HEK293 (cell line): ENCODE results near the gene RASD1.
A peak's percentile ranks its signal among the peaks of the same experiment; 100 is the strongest.

ENCODE experiments used
- CTCF ChIA-PET: fragments of 350-600 bp; formaldehyde crosslinking; extraction: SDS; loops from one replicate; lab custom pipeline; 2021; ENCODE audit warnings: antibody characterized with exemption; lab: Yijun Ruan, JAX
- POLR2A ChIA-PET: fragments of 300-600 bp; formaldehyde crosslinking; extraction: SDS; loops from one replicate; lab custom pipeline; 2020; ENCODE audit warnings: antibody characterized with exemption, inconsistent platforms; lab: Yijun Ruan, JAX
- H3K27ac ChIP-seq: fragments of 200-500 bp; sonication (Bioruptor generic); 2 replicates; pipeline ENCODE4 v1.5.1; 2014; ENCODE audit warnings: low read depth, low read length, control low read depth, inconsistent platforms; ENCODE audit errors: extremely low read depth
- H3K36me3 ChIP-seq, 2 experiments: fragments of 200-500 bp in 1 of 2; sonication (Bioruptor generic) in 1 of 2; 1 replicate in 1 of 2; 2 replicates in 1 of 2; pipeline ENCODE4 v1.5.1; 2014 to 2017; ENCODE audit warnings: inconsistent platforms in 2 of 2, low read length in 2 of 2; ENCODE audit not compliant: control insufficient read depth in 2 of 2, insufficient read depth in 1 of 2
- H3K4me1 ChIP-seq: fragments of 200-500 bp; sonication (Bioruptor generic); 2 replicates; pipeline ENCODE4 v1.5.1; 2014; ENCODE audit warnings: mild to moderate bottlenecking, low read length, inconsistent platforms; ENCODE audit not compliant: control insufficient read depth, insufficient read depth
- H3K4me3 ChIP-seq: 2 replicates; pipeline ENCODE4 v1.5.1; 2011; ENCODE audit warnings: low read depth, mild to moderate bottlenecking, control low read depth, low read length, moderate library complexity
- H3K9me3 ChIP-seq: fragments of 200-500 bp; sonication (Bioruptor generic); 2 replicates; pipeline ENCODE4 v1.5.1; 2014; ENCODE audit warnings: low read depth, low read length, inconsistent platforms; ENCODE audit not compliant: control insufficient read depth, insufficient read depth
- ELK4 ChIP-seq: IDR thresholded peaks from 2 replicates; pipeline ENCODE4 v1.6.1; 2011; ENCODE audit warnings: mild to moderate bottlenecking, low read depth, low read length, borderline replicate concordance
- GLI2 ChIP-seq: fragments of 450-650 bp; formaldehyde crosslinking; IDR thresholded peaks from 2 replicates; pipeline ENCODE4; 2017; ENCODE audit warnings: missing biosample characterization, missing genetic modification characterization, low read depth, borderline replicate concordance
- HOXC10 ChIP-seq: sonication (generic); formaldehyde crosslinking; IDR thresholded peaks from 2 replicates; pipeline ENCODE4 v1.8.1; 2023; ENCODE audit warnings: mild to moderate bottlenecking, missing genetic modification reagents
- PBX3 ChIP-seq: sonication (generic); formaldehyde crosslinking; IDR thresholded peaks from 2 replicates; pipeline ENCODE4 v1.8.1; 2022; ENCODE audit warnings: mild to moderate bottlenecking, moderate library complexity, missing genetic modification reagents
- SCRT1 ChIP-seq: fragments of 450-650 bp; formaldehyde crosslinking; IDR thresholded peaks from 2 replicates; pipeline ENCODE4 v1.5.1; 2016; ENCODE audit warnings: missing biosample characterization, missing genetic modification characterization, borderline replicate concordance
- SP3 ChIP-seq: fragments of 450-650 bp; formaldehyde crosslinking; IDR thresholded peaks from 2 replicates; pipeline ENCODE4 v1.5.1; 2016; ENCODE audit warnings: missing biosample characterization, missing genetic modification characterization
- SP7 ChIP-seq: fragments of 450-650 bp; formaldehyde crosslinking; IDR thresholded peaks from 2 replicates; pipeline ENCODE4 v1.5.1; 2016; ENCODE audit warnings: missing biosample characterization, missing genetic modification characterization
- ZBTB1 ChIP-seq: fragments of 450-650 bp; formaldehyde crosslinking; IDR thresholded peaks from 2 replicates; pipeline ENCODE4 v1.5.1; 2016; ENCODE audit warnings: missing biosample characterization, missing genetic modification characterization
- ZBTB11 ChIP-seq: fragments of 450-650 bp; formaldehyde crosslinking; conservative IDR thresholded peaks from 2 replicates; pipeline ENCODE4 v1.5.1; 2016; ENCODE audit warnings: low read depth, missing biosample characterization, missing genetic modification characterization
- ZBTB17 ChIP-seq: fragments of 450-650 bp; formaldehyde crosslinking; IDR thresholded peaks from 2 replicates; pipeline ENCODE4 v1.5.1; 2016; ENCODE audit warnings: missing biosample characterization, missing genetic modification characterization
- ZFP3 ChIP-seq: fragments of 450-650 bp; formaldehyde crosslinking; IDR thresholded peaks from 2 replicates; pipeline ENCODE4 v1.5.1; 2016; ENCODE audit warnings: low read depth, missing biosample characterization, missing genetic modification characterization
- ZNF24 ChIP-seq: fragments of 450-650 bp; formaldehyde crosslinking; IDR thresholded peaks from 2 replicates; pipeline ENCODE4 v1.5.1; 2016; ENCODE audit warnings: missing biosample characterization, missing genetic modification characterization
- ZNF248 ChIP-seq: fragments of 450-650 bp; formaldehyde crosslinking; IDR thresholded peaks from 2 replicates; pipeline ENCODE4 v1.5.1; 2017; ENCODE audit warnings: missing biosample characterization, missing genetic modification characterization
- ZNF324 ChIP-seq: fragments of 450-650 bp; formaldehyde crosslinking; IDR thresholded peaks from 2 replicates; pipeline ENCODE4 v1.5.1; 2016; ENCODE audit warnings: missing biosample characterization, missing genetic modification characterization
- ZNF529 ChIP-seq: fragments of 450-650 bp; formaldehyde crosslinking; IDR thresholded peaks from 2 replicates; pipeline ENCODE4 v1.5.1; 2017; ENCODE audit warnings: missing genetic modification characterization, missing biosample characterization; ENCODE audit not compliant: insufficient replicate concordance
- ZNF548 ChIP-seq: fragments of 450-650 bp; formaldehyde crosslinking; IDR thresholded peaks from 2 replicates; pipeline ENCODE4 v1.5.1; 2016; ENCODE audit warnings: missing biosample characterization, missing genetic modification characterization
- ZNF555 ChIP-seq: fragments of 450-650 bp; formaldehyde crosslinking; conservative IDR thresholded peaks from 2 replicates; pipeline ENCODE4 v1.5.1; 2017; ENCODE audit warnings: missing biosample characterization, mild to moderate bottlenecking, missing genetic modification characterization, inconsistent platforms
- ZNF645 ChIP-seq: fragments of 450-650 bp; formaldehyde crosslinking; IDR thresholded peaks from 2 replicates; pipeline ENCODE4; 2016; ENCODE audit warnings: missing biosample characterization, missing genetic modification characterization
- ZNF664 ChIP-seq: fragments of 450-650 bp; formaldehyde crosslinking; IDR thresholded peaks from 2 replicates; pipeline ENCODE4 v1.5.1; 2016; ENCODE audit warnings: missing biosample characterization, missing genetic modification characterization
- ZNF768 ChIP-seq: fragments of 450-650 bp; formaldehyde crosslinking; IDR thresholded peaks from 2 replicates; pipeline ENCODE4 v1.5.1; 2018; ENCODE audit warnings: missing biosample characterization, mild to moderate bottlenecking, missing genetic modification characterization
- ZSCAN30 ChIP-seq: fragments of 450-650 bp; IDR thresholded peaks from 2 replicates; pipeline ENCODE4 v1.5.1; 2018; ENCODE audit warnings: missing biosample characterization, mild to moderate bottlenecking, missing genetic modification characterization, moderate library complexity

RASD1 gene

GRCh38 chr17:17498606-17499301, 2.6 kb upstream of the RASD1 start:
- no peak for TF ChIP-seq ZNF324 (tag by site-specific recombination)
- TF ChIP-seq ZNF645, result no peak
- CTCF ChIA-PET, result interaction anchor here (1.0 to 5.3 kb wide), 3 partner anchors 13 to 143 kb away, joined by 5 to 86 read pairs (median 5); no protein-coding TSS in a partner anchor
- Histone ChIP-seq H3K36me3 (peaks cover 0 to 10% of the 10 kb centered on the region in 2 experiments; a peak in 1 of 3 replicates), H3K27ac (no peak overlapping the region), H3K4me3 (no peak overlapping the region), H3K9me3 (no peaks in the 10 kb centered on the region), H3K4me1 (no peaks in the 10 kb centered on the region)
- POLR2A ChIA-PET, result interaction anchor here (0.7 kb wide), 1 partner anchor 474 kb away, joined by 3 read pairs; the partner anchor contains the start of gene DRC3

GRCh38 chr17:17497845-17498520, 1.8 kb upstream of the RASD1 start:
- Histone ChIP-seq H3K9me3 (no peaks in the 10 kb centered on the region), H3K4me1 (no peaks in the 10 kb centered on the region), H3K36me3 (peaks cover 0 to 16% of the 10 kb centered on the region in 2 experiments; a peak in 1 of 3 replicates), H3K27ac (no peak overlapping the region), H3K4me3 (no peak overlapping the region)
- TF ChIP-seq ZNF24 (tag by site-specific recombination) (no peak), ZNF768 (no peak), SP3 (tag by site-specific recombination) (no peak), SP7 (tag by site-specific recombination) (no peak), ZBTB1 (tag by site-specific recombination) (no peak), ZNF548 (tag by site-specific recombination) (no peak), ZSCAN30 (tag by site-specific recombination) (no peak), PBX3 (CRISPR knock-in tag) (no peak)
- CTCF ChIA-PET, result interaction anchor here (0.7 to 5.3 kb wide), 15 partner anchors 8 to 537 kb away, joined by 3 to 86 read pairs (median 6); no protein-coding TSS in a partner anchor
- POLR2A ChIA-PET, result interaction anchor here (2.5 kb wide), 2 partner anchors 71 to 93 kb away, joined by 15 to 21 read pairs; partner anchors contain the start of gene PEMT

DNA sequence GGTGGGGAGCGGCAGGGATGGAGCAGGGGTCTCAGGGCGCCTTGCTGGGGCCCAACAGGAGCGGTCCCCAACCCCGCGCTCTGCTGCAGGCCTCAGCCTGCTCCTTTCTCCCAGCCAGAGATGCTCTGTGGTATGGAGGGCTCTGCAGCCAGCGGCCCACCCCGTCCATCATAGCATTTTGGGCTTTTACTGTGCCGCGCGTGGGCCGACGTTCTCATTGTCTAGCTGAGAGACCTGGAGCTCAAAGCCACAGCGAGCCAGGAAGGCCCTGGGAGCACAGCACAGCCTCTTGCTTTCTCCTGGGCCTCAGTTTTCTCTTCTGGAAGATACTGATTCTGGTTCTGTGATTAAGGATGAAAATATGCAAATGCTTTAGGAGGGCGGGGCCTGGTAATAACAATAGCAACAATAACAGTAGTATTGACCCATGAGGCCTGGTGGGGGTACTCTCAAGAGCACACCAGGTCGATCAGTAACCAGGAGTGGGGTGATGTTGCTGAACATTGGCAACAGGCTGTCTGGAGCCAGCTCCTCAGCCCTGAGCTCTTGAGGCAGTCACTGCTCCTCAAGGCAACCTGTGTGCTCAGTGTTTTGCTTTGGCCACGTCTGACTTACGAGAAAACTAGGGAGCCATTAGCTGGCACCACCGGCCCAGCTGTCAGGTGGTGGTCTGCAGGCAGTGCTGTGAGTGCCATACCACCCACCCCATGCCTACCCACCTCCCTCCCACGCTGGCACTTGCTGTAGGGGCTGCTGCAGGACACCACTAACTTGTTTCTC, 1.1 kb upstream of the RASD1 start:
- Histone ChIP-seq H3K4me1 (no peaks in the 10 kb centered on the region), H3K4me3 (peak overlapping the region; percentile 27), H3K36me3 (peaks cover 0 to 23% of the 10 kb centered on the region in 2 experiments; a peak in 1 of 3 replicates), H3K9me3 (no peaks in the 10 kb centered on the region), H3K27ac (no peak overlapping the region)
- POLR2A ChIA-PET, result interaction anchor here (0.7 to 2.6 kb wide), 32 partner anchors 8 to 422 kb away, joined by 3 to 25 read pairs (median 8); partner anchors contain the start of genes MED9 and PEMT
- CTCF ChIA-PET, result interaction anchor here (0.6 to 5.3 kb wide), 51 partner anchors 8 to 669 kb away, joined by 3 to 86 read pairs (median 4); partner anchors contain the start of gene PEMT
- TF ChIP-seq ZBTB11 (tag by site-specific recombination), result no peak
- TF ChIP-seq ELK4, result no peak
- no peak; the same call in 1 of the 2 replicates for TF ChIP-seq ZBTB17 (tag by site-specific recombination)
- TF ChIP-seq ZNF664, result no peak
- no peak for TF ChIP-seq GLI2 (tag by site-specific recombination)
- TF ChIP-seq SP7 (tag by site-specific recombination), result no peak
- no peak for TF ChIP-seq HOXC10 (CRISPR knock-in tag)
- TF ChIP-seq ZNF248, result peak; percentile 92
- no peak for TF ChIP-seq ZFP3 (tag by site-specific recombination)
- no peak for TF ChIP-seq ZNF555 (tag by site-specific recombination)
- TF ChIP-seq SCRT1, result no peak
- no peak for TF ChIP-seq ZNF529 (tag by site-specific recombination)
